ENCODE measurements around the gene DNM3. TPM values are rescaled to one million over a fixed set of nuclear protein-coding genes. Genes with fewer than 3 reads are reported as not detected.

The DNM3 gene
- total and polyA plus RNA-seq, 9 of the 15 experiments (the other 6 are each of a cell fraction or from before 2014, with no cell fraction given) = 0.08 to 0.36 (median 0.22) TPM; not detected in 1

- ChIA-PET POLR2A (no interaction called here), CTCF (ENCODE audit: low intra/inter-chr PET ratio) (no interaction called here)
- ATAC-seq (no peak), DNase-seq (ENCODE audit: extremely low read depth in 1 of 4, low spot score in 3 of 4) (no peak), FAIRE-seq (no peak)
- Histone ChIP-seq H3K79me2 (ENCODE audit: control insufficient read depth, insufficient read depth, low read length) (no peaks in the 10 kb centered on the region), H3K9me1 (ENCODE audit: control insufficient read depth, insufficient read depth, low read length) (no peaks in the 10 kb centered on the region), H3K9me3 (replicated peaks; ENCODE audit: control insufficient read depth, insufficient read depth, low read depth, low read length) (no peaks in the 10 kb centered on the region), H3K9ac (ENCODE audit: insufficient read depth in 1 of 2, low read depth in 2 of 2, low read length in 2 of 2) (no peak overlapping the region), H2AFZ (ENCODE audit: low read depth, low read length) (no peak overlapping the region), H3K4me1 (replicated peaks in 1 of 2; ENCODE audit: control insufficient read depth in 2 of 2, insufficient read depth in 2 of 2, low read length in 2 of 2) (no peaks in the 10 kb centered on the region), H3K27ac (ENCODE audit: extremely low read depth, low read depth, low read length) (no peak overlapping the region), H3K36me3 (ENCODE audit: control insufficient read depth, insufficient read depth, low read length) (no peaks in the 10 kb centered on the region), H4K20me1 (replicated peaks; ENCODE audit: control insufficient read depth, insufficient read depth, low read length) (no peaks in the 10 kb centered on the region), H3K4me2 (ENCODE audit: insufficient read depth, low read length) (no peak overlapping the region), H3K4me3 (no peak overlapping the region), H3K27me3 (ENCODE audit: control insufficient read depth in 2 of 2, insufficient read depth in 2 of 2, low read length in 2 of 2) (no peaks in the 10 kb centered on the region)
- in situ Hi-C loops (cut with MboI) (no loop called here), intact Hi-C loops (cut with micrococcal nuclease) (no loop called here)
- no peak for TF ChIP-seq FOXP1 (CRISPR knock-in tag; IDR thresholded peaks at IDR 0.05)
- TF ChIP-seq ERF (CRISPR knock-in tag; IDR thresholded peaks at IDR 0.05) = no peak
- no peak for TF ChIP-seq CBX8 (IDR thresholded peaks at IDR 0.05; ENCODE audit: borderline replicate concordance, extremely low read depth, low read depth, low read length, poor library complexity, severe bottlenecking)
- TF ChIP-seq ETV6 (IDR thresholded peaks at IDR 0.05; ENCODE audit: borderline replicate concordance in 1 of 2, low read depth in 2 of 2, low read length in 1 of 2) = no peak
- no peak for TF ChIP-seq ETV6 (CRISPR knock-in tag; IDR thresholded peaks at IDR 0.05; ENCODE audit: borderline replicate concordance)
- TF ChIP-seq PBX2 (CRISPR knock-in tag; IDR thresholded peaks at IDR 0.05; ENCODE audit: low read depth) = no peak
- no peak for TF ChIP-seq PBX2 (tag; conservative IDR thresholded peaks at IDR 0.05; ENCODE audit: low read depth)
- no peak for TF ChIP-seq XRCC4 (IDR thresholded peaks at IDR 0.05; ENCODE audit: extremely low read depth, insufficient read depth, insufficient read length)
- TF ChIP-seq PHF20 (IDR thresholded peaks at IDR 0.05; ENCODE audit: partially characterized antibody) = no peak
- TF ChIP-seq MYNN (IDR thresholded peaks at IDR 0.05) = no peak
- TF ChIP-seq MYNN (CRISPR knock-in tag; IDR thresholded peaks at IDR 0.05) = no peak
- TF ChIP-seq HMBOX1 (IDR thresholded peaks at IDR 0.05) = no peak
- TF ChIP-seq ZBTB43 (CRISPR knock-in tag; IDR thresholded peaks at IDR 0.05) = no peak
- no TSS peak for BruUV-seq (replicated peaks)
- 0% methylated on average over 5 of the region's 5 CpGs for WGBS (ENCODE audit: insufficient coverage, low coverage, missing lambda C conversion rate)
Measured at GRCh38 chr1:172024516-172024915, 183.2 kb downstream of the DNM3 start.
